NCI-H2227 (cell line): ENCODE results near the gene SEC16B.
"Not testable (repeated sequence)": the region's sequence is repeated elsewhere in the genome, so short reads cannot be mapped to it uniquely, and the experiment has no call there.

Experiments used
- DNase-seq: peaks from one replicate; lab custom pipeline; 2025; ENCODE audit not compliant: unreplicated experiment; lab: John Stamatoyannopoulos, UW

SEC16B gene

GRCh38 chr1:177969825-177970371 is at the start of gene SEC16B:
TSS of gene SEC16B (minus strand) at chr1:177970058. CDS start at chr1:177967981, 2,077 bp downstream.
- DNase-seq: no peak

DNA sequence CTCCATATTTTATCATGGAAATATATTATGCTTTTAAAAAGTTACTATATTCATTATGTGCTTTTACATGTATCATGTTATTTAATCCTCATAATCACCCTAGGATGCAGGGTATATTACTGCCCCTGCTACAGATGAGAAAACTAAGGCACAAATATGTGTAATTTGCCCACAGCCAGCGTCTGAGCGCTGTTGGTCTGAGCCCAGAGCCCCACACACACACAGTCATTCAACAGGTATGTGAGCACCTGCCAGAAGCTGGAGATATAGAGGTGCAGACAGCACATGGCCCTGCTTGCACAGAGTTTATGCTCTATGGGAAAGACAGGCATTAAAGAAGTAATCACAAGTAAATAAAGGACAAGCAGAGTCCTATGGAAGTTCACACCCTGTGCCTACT is 49.8 kb upstream of the SEC16B start:
- no peak for DNase-seq

DNA sequence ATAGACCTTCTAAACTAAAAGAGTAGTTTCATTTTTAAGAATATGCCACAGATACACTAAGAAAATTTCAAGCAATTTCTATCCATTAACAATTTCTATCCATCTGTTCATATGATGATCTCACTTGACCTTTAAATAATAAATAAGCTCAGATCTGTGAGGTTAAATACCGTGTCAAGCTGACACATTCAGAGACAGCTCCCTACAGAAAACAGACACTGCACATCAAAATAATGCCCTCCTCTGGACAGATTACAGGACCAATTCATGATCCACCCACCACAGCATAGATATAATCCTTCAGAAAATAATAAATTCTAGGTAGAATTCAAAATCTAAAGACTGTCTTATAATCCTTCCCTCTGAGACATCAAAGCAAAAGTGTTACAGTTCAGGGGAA is 49.4 kb upstream of the SEC16B start:
- no peak for DNase-seq

DNA sequence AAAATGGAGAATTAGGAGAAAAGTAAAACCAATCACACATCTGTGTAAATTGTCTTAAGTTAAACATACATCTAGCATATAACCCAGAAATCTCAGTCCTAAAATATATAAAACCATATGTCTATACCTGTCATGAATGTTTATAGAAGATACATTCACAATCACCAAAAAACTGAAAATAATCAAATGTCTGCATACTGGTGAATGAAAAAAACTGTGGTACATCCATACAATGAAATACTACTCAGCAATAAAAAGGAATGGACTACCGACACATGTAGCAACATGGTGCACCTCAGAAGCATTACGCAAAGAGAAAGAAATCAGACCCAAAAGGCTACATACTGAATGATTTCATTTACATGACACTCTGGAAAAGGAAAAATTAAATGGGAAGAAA is 47.7 kb upstream of the SEC16B start:
- DNase-seq: no peak

GRCh38 chr1:178011864-178012503 is 42.1 kb upstream of the SEC16B start:
- DNase-seq: no peak

- DNase-seq: no peak
Observed at GRCh38 chr1:178011465-178011828, 41.6 kb upstream of the SEC16B start.

GRCh38 chr1:178010674-178011464 is 41.0 kb upstream of the SEC16B start:
- no peak for DNase-seq

DNA sequence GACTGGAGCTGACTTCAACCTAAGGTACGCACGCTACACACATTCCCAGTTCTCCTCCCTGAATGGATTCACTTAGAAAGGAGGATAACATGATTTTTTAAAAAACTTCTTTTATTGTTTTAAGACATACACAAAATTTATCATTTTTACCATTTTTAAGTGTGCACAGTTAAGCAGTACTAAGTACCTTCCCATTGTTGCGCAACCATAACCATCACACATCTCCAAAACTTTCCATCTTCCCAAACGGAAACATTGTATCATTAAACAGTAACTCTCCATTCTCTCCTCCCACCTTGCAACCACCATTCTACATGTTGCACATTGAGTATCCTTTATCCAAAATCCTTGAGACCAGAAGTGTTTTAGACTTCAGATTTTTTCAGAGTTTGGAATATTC is 36.2 kb upstream of the SEC16B start:
- no peak for DNase-seq

- no peak for DNase-seq
Observed at GRCh38 chr1:178005450-178005849, 35.6 kb upstream of the SEC16B start.

DNA sequence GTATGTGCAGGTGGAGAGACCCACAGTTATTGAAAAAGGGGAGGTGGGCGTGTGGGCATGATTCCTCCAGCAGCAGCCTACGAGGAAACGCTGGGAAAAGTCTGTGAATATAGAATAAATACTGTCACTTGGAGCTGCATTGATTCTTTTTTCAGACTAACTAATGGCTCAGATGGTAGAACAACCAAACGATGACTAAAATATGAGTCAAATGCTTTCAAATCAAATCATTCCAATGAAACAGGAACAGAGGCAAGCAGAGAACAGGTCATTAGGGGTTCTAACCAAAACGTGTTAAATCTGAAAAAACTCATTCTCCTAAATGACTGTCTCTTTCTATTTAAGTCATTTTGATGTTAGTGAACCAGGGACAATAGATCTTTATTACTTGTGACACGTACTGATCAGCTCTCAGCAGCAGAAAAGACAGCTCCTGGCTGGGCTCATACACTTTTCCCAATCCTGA is 35.1 kb upstream of the SEC16B start:
- DNase-seq: no peak

GRCh38 chr1:177998696-177999631 is 29.1 kb upstream of the SEC16B start:
- DNase-seq: no peak

- no peak for DNase-seq
Observed at GRCh38 chr1:177996957-177997356, 27.1 kb upstream of the SEC16B start.

GRCh38 chr1:177995369-177995768 is 25.5 kb upstream of the SEC16B start:
- DNase-seq: no peak

DNA sequence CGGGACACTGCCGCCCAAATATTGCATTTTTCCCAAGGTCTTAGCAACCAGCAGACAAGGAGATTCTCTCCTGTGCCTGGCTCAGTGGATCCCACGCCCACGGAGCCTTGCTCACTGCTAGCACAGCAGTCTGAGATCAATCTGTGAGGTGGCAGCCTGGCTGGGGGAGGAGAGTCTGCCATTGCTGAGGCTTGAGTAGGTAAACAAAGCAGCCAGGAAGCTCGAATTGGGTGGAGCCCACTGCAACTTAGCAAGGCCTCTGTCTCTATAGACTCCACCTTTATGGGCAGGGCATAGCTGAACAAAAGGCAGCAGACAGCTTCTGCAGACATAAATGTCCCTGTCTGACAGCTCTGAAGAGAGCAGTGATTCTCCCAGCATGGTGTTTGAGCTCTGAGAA is 16.4 kb upstream of the SEC16B start:
- DNase-seq: not testable (repeated sequence)

- no peak for DNase-seq
Observed at GRCh38 chr1:177984761-177985160, 14.9 kb upstream of the SEC16B start.

- DNase-seq: peak; percentile 83
Observed at GRCh38 chr1:177984136-177984525, 14.3 kb upstream of the SEC16B start.

GRCh38 chr1:177983482-177984135 is 13.8 kb upstream of the SEC16B start:
- no peak for DNase-seq

- DNase-seq: no peak
Observed at GRCh38 chr1:177983077-177983476, 13.2 kb upstream of the SEC16B start.

DNA sequence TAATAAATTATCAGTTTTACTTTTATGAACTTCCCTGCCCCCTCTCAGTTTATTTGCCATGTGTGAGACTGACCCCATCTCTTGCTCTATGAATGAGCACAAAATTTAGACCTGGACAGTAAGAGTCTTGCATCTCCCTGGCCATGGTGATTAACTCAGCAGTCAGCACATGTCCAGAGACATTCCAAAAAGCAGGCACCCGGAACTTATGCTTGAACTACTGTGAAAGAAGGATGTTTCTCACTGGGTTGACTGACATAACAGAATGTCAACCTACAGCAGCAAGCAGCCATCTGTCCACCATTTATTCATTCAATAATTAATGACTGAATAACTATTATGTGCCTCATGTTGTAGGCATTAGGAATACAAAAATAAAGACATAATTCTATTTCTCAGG is 11.3 kb upstream of the SEC16B start:
- DNase-seq: no peak

- no peak for DNase-seq
Observed at GRCh38 chr1:177979272-177979671, 9.4 kb upstream of the SEC16B start.

- DNase-seq: no peak
Observed at GRCh38 chr1:177978530-177978929, 8.7 kb upstream of the SEC16B start.
